Measurements from ENCODE around the gene IL17RB.

- TF ChIP-seq EZH2 (IDR thresholded peaks at IDR 0.05; ENCODE audit: insufficient read depth, poor library complexity, severe bottlenecking): no peak
- TF ChIP-seq EZH2phosphoT487 (IDR thresholded peaks at IDR 0.05; ENCODE audit: insufficient read depth, low read depth): no peak
These were observed 33.1 kb upstream of the IL17RB start for GRCh38 chr3:53813229-53813628.

Measured in GM23248 (cell line).